Activated naive CD4-positive, alpha-beta T cell treated with anti-CD3 and anti-CD28 coated beads, Interleukin-2, amount 50 U/mL, for 72 hours (primary cell): ENCODE data around the gene UNC5A. TPM values are rescaled to one million over a fixed set of nuclear protein-coding genes. Genes with fewer than 3 reads are reported as not detected.

Source experiments
- ATAC-seq, 2 donors: fragments of 150-1000 bp; cut with Tn5 transposase; 2 replicates each; pipeline ENCODE4 v1.10.0; 2021; ENCODE audit warnings: mild to moderate bottlenecking in 2 of 2, moderate library complexity in 2 of 2
- DNase-seq, 2 donors: peaks; one replicate each; pipeline ENCODE4 v3.0.0; 2021 to 2022; ENCODE audit warnings: low spot score in 2 of 2
- H3K27ac Mint-ChIP-seq, 2 donors: one replicate each; pipeline ENCODE4 v1.8.0; 2022; ENCODE audit warnings: mild to moderate bottlenecking in 2 of 2, mixed read lengths in 2 of 2
- H3K36me3 Mint-ChIP-seq, 2 donors: one replicate each; pipeline ENCODE4 v1.8.0; 2022; ENCODE audit warnings: mixed read lengths in 2 of 2
- H3K9me3 Mint-ChIP-seq, 2 donors: one replicate each; pipeline ENCODE4 v1.8.0; 2022; ENCODE audit warnings: mixed read lengths in 2 of 2
- total RNA-seq, 2 donors: library from RNA; stranded (reverse); gene quantifications; one replicate each; pipeline ENCODE4 v1.2.3, GENCODE V29; 2022

Gene UNC5A
- total RNA-seq, 2 donors from 2014 or later, result 0.08 TPM; not detected in 1

DNA sequence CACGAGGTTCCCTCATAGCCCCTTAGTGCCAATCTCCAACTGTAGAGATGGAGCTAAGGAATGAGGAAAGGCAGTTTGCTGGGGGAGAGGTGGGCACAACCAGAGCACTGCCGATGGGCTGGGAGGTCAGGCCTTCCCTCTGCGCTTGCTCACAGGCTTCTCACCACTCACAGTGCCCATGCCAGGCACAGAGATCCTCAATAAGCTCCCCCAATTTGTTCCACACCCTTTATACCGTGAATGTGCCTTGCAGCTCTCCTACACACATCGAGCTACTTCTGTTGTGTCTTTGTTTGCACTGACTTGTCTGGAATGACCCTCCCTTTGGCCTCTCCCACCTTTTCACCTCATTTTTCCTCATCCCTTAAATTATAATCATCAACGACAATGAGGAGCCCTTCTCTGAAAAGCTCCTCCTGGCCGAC lies 90.4 kb downstream of the UNC5A start:
- H3K36me3 Mint-ChIP-seq, result peaks cover 11 to 18% of the 10 kb centered on the region in 2 donors
- H3K27ac Mint-ChIP-seq, result peak overlapping the region in 1 of 2 donors; percentile 67
- H3K9me3 Mint-ChIP-seq, result no peaks in the 10 kb centered on the region
- no peak for ATAC-seq
- no peak for DNase-seq

DNA sequence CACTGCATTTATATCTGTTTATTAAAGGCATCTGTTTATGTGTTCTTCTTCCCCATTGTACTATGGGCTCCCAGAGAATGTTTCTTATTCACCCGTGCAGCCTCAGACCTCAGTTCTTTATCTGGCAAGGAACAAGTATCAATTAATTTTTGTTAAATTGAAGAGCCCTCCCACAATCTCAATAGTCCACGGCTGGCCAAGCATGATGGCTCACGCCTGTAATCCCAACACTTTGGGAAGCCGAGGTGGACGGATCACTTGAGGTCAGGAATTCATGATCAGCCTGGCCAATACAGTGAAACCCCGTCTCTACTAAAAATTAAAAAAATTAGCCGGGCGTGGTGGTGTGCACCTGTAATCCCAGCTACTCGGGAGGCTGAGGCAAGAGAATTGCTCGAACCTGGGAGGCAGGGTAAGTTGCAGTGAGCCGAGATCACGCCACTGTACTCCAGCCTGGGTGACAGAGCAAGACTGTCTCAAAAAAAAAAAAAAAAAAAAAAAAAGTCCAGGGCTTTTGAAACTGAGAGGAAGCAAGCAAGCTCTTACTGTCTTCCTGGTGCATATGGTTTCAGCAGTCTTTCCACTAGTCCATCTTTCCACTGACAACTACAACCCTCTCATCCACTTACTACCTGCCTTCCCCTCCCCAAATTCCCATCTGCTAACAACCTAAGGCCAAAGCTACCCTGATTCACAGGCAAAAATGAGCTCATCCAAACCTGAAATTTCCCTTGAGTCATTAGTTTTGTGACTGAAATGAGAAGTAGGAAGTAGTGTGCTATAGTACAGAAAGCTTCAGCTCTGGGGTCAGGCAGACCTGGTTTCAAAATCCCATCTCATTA lies 91.1 kb downstream of the UNC5A start:
- DNase-seq (peak in 1 of 2 donors; percentile 27), ATAC-seq (peak; percentile 89 to 92)
- Mint-ChIP-seq H3K27ac (peak overlapping the region; percentile 53 to 67), H3K9me3 (no peaks in the 10 kb centered on the region), H3K36me3 (peaks cover 11 to 20% of the 10 kb centered on the region in 2 donors)

- Mint-ChIP-seq H3K27ac (peak overlapping the region; percentile 53 to 67), H3K36me3 (peaks cover 11 to 20% of the 10 kb centered on the region in 2 donors), H3K9me3 (no peaks in the 10 kb centered on the region)
- ATAC-seq, result peak in 1 of 2 donors; percentile 4
- DNase-seq, result no peak
These were observed 91.9 kb downstream of the UNC5A start for GRCh38 chr5:176902102-176902814.

DNA sequence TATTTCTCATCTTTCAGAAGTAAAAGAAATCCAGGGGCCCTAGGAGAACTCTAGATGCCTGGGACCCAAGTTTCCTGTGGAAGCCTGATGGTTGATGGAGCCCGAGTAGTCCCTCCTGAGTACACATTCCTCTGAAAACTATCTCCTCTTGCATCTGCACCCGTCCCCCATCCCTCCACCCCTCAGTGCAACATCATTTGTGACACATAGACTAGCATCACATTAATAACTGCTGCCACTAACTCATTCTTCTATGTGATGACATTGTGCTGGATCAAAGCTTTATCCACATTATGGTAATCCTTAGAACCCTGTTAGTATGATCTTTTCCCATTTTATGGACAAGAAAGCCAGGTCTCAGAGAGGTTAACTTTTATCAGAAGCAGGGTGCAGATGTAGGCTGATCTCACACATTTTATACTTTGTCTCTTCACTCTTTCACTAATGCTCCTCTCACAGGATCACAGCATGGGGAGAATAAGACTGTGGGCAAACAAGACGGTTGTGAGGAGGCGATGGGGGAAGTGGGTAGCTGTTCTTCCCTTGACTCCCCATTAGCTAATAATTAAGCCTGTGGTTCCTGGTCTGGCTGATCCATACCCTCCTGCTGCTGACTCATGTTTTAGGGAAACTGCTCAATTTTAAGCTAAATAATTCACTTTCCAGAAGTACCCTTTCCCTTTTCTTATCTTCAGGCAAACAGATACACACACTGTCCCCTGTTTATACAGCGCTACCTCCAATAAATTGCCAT lies 92.7 kb downstream of the UNC5A start:
- ATAC-seq, result no peak
- H3K36me3 Mint-ChIP-seq, result peaks cover 11 to 20% of the 10 kb centered on the region in 2 donors
- H3K27ac Mint-ChIP-seq, result peak overlapping the region in 1 of 2 donors; percentile 53
- H3K9me3 Mint-ChIP-seq, result no peaks in the 10 kb centered on the region
- no peak for DNase-seq

DNA sequence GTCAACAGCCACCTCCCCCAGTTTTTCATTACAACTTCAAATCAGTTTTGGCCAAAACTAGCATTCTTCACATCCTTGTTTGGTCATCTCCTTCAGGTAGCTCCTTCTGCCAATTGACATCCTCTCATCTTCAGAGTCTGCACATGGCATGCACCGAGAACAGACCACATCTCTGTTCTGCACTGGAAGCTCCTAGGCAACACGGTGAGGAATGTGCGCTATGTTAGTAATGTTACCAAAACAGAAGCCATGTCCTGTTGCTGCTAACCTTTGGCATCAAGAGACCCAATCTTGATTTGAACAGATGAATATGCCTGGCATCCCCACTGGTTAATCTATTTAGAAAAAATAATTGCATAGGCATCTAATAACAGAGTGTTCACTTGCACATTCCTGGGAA lies 93.9 kb downstream of the UNC5A start:
- ATAC-seq, result no peak
- H3K9me3 Mint-ChIP-seq, result no peaks in the 10 kb centered on the region
- peaks cover 11 to 20% of the 10 kb centered on the region in 2 donors for H3K36me3 Mint-ChIP-seq
- no peak for DNase-seq
- H3K27ac Mint-ChIP-seq, result no peak overlapping the region

DNA sequence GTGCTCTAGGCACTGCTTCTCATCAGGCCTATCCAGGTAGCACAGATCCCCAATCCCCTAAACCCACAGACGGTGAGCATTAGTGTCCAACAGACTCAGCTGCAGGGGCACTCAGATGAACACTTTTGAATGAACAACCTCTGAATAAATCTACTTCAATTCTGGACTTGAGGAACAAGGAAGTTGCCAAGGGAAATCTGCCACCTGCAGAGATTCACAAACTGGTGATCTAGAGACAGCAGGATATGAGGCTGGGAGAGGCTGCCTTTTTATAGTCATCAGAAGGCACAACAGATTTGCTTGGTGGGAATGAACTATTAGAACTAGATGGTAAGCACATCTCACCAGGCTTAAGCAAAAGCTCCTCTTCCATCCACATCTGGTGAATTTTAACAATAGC lies 95.8 kb downstream of the UNC5A start:
- peaks cover 8 to 18% of the 10 kb centered on the region in 2 donors for H3K36me3 Mint-ChIP-seq
- no peak for ATAC-seq

DNA sequence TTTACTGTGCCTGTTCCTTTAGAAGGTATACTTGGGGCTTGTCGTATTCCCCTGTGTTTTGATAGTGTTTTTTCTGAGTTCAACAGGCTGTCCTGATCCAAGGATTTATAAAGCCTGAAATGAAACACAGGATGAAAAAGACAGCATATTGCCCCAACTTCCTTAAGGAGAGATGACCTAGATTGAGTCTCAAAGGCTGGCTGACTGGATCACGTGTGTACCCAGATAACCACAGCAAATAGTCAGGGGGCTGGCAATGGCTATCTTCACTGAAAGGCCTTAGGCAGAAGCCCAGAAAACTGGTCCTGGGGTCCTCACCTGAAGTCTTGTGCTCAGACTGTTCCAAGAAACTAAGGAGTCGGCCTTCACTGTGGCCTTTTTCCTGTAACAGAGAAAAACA lies 96.4 kb downstream of the UNC5A start:
- ATAC-seq (no peak), DNase-seq (no peak)
- Mint-ChIP-seq H3K36me3 (peaks cover 2 to 16% of the 10 kb centered on the region in 2 donors), H3K27ac (no peak overlapping the region), H3K9me3 (no peaks in the 10 kb centered on the region)

More for the DNA sequence above, 95.8 kb downstream of the UNC5A start:
- no peaks in the 10 kb centered on the region for H3K9me3 Mint-ChIP-seq
- H3K27ac Mint-ChIP-seq, result no peak overlapping the region
- DNase-seq, result no peak

DNA sequence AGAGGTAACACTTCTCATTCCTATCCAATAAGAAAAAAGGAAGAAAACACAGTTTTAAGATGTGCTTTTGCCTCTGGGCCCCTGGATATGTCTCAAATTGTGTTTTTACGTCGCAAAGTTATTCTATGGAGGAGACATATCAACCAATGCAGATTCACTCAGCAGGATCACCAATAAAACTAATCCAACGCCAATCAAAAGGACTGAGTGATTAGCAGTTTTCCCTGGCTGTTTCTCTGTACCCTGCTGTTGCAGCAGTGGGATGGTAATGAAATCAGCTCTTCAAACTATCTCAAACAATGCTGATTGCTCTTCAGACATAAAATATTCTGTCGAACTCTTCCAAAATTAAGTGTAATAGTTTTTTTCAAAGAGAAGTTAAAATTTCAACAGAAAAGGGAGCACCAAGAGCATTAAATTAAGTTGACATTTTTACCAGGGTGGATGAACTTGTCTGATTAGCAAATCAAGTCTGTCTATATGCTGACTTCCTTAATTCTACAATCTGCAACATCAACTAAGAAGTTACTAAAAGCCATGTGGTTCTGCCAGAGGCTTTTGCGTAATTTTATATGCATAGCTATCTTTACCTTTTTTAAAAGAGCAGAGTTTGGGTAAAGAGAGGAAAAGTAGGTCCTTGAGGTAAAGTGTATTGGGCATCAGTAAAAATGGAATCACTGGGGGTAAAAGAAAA lies 98.5 kb downstream of the UNC5A start:
- no peak for DNase-seq
- H3K27ac Mint-ChIP-seq, result no peak overlapping the region
- no peaks in the 10 kb centered on the region for H3K9me3 Mint-ChIP-seq
- ATAC-seq, result no peak
- peaks cover 0 to 16% of the 10 kb centered on the region in 2 donors for H3K36me3 Mint-ChIP-seq

DNA sequence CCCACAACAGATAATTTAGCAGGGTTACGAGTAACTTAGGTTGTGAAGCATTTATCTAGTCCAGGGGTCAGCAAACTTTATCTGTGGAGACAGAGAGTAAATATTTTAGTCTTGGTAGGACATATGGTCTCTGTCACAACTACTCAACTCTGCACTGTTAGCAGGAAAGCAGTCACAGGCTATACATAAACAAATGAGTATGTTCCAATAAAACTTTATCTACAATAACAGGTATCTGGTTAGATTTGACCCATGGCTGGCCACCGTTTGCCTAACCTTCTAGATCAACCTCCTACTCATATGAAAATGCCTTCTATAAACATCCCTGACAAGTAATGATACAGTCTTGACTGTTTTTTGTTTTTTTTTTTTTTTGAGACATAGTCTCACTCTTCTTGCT lies 101.8 kb downstream of the UNC5A start:
- no peaks in the 10 kb centered on the region for H3K36me3 Mint-ChIP-seq
- no peak for ATAC-seq
- H3K9me3 Mint-ChIP-seq, result no peaks in the 10 kb centered on the region
- no peak for DNase-seq
- H3K27ac Mint-ChIP-seq, result no peak overlapping the region

- no peak for ATAC-seq
- H3K36me3 Mint-ChIP-seq, result no peaks in the 10 kb centered on the region
- no peak for DNase-seq
- no peaks in the 10 kb centered on the region for H3K9me3 Mint-ChIP-seq
- H3K27ac Mint-ChIP-seq, result peak overlapping the region in 1 of 2 donors; percentile 11
These were observed 105.5 kb downstream of the UNC5A start for GRCh38 chr5:176915906-176916305.

DNA sequence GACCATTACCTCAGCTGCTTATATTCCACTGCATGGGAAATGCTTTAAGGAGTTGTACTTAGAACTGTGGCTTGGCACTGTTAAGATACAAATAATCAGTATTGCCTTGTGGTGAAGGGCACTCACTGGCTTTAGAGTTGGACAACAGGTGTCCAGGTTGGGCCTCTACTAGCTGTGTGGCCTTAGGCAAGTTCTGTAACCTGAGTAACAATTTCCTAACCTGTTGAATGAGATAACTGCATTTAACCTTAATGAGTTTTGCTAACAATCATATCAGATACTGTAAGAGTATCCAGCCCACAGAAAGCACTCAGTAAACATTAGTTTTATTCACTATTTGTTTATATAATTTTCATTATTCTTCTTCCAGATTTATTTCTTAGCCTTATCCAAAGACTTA lies 106.0 kb downstream of the UNC5A start:
- ATAC-seq (no peak), DNase-seq (no peak)
- Mint-ChIP-seq H3K9me3 (no peaks in the 10 kb centered on the region), H3K27ac (no peak overlapping the region), H3K36me3 (no peaks in the 10 kb centered on the region)

DNA sequence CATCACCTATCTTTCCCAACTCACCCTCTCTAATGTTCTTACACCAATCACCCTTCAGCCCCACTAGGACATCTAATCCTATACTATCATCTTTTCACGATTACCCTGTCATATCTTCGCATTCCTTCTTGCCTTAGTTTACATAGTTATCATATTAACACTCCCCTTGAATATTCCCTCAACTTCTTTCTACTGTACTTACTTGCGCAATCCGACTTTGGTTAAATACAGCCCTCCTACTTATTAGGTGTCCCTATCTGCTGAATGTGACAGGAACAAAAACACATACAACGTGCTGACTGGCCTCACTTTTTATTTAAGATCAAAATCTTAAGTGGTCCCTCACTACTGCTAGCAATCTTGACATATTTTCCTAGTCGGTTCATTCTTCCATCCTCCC lies 108.3 kb downstream of the UNC5A start:
- Mint-ChIP-seq H3K27ac (peak overlapping the region in 1 of 2 donors; percentile 46), H3K36me3 (no peaks in the 10 kb centered on the region), H3K9me3 (no peaks in the 10 kb centered on the region)
- no peak for ATAC-seq
- DNase-seq, result no peak

DNA sequence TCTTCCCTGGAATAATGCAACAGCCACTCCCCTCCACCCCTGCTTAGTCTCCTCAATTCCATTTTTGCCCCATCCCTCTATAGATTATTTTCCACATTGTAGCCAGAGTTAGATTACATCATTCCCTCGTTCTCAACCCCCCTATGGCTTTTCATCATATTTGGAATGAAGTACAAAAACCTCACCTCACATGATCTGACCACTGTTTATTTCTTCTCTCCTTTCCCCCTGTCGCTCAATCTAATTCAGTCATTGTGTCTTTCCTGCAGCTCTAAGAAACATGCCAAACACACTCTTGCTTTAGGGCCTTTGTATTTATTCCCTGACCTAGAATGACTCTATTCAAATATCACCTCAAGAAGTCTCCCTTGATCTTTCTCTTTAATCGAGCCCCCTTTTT lies 111.4 kb downstream of the UNC5A start:
- H3K27ac Mint-ChIP-seq, result peak overlapping the region in 1 of 2 donors; percentile 9
- no peaks in the 10 kb centered on the region for H3K9me3 Mint-ChIP-seq
- no peak for ATAC-seq
- DNase-seq, result no peak
- no peaks in the 10 kb centered on the region for H3K36me3 Mint-ChIP-seq

- DNase-seq (no peak), ATAC-seq (no peak)
- Mint-ChIP-seq H3K9me3 (no peaks in the 10 kb centered on the region), H3K36me3 (no peaks in the 10 kb centered on the region), H3K27ac (no peak overlapping the region)
These were observed 112.5 kb downstream of the UNC5A start for GRCh38 chr5:176922817-176923216.

- no peaks in the 10 kb centered on the region for H3K9me3 Mint-ChIP-seq
- ATAC-seq, result no peak
- no peak for DNase-seq
- peaks cover 6 to 12% of the 10 kb centered on the region in 2 donors for H3K36me3 Mint-ChIP-seq
- no peak overlapping the region for H3K27ac Mint-ChIP-seq
These were observed 117.2 kb downstream of the UNC5A start for GRCh38 chr5:176927562-176927961.

GRCh38 chr5:176929654-176930053 lies 119.3 kb downstream of the UNC5A start:
- Mint-ChIP-seq H3K9me3 (no peaks in the 10 kb centered on the region), H3K36me3 (peaks cover 6 to 12% of the 10 kb centered on the region in 2 donors), H3K27ac (no peak overlapping the region)
- DNase-seq (no peak), ATAC-seq (no peak)
